HEK293 (cell line): ENCODE results near the gene DCAF6.

Experiments used
- CTCF ChIA-PET: fragments of 350-600 bp; formaldehyde crosslinking; extraction: SDS; loops from one replicate; lab custom pipeline; 2021; ENCODE audit warnings: antibody characterized with exemption; lab: Yijun Ruan, JAX
- POLR2A ChIA-PET: fragments of 300-600 bp; formaldehyde crosslinking; extraction: SDS; loops from one replicate; lab custom pipeline; 2020; ENCODE audit warnings: antibody characterized with exemption, inconsistent platforms; lab: Yijun Ruan, JAX
- H3K27ac ChIP-seq: fragments of 200-500 bp; sonication (Bioruptor generic); 2 replicates; pipeline ENCODE4 v1.5.1; 2014; ENCODE audit warnings: low read depth, low read length, control low read depth, inconsistent platforms; ENCODE audit errors: extremely low read depth
- H3K36me3 ChIP-seq, 2 experiments: fragments of 200-500 bp in 1 of 2; sonication (Bioruptor generic) in 1 of 2; 1 replicate in 1 of 2; 2 replicates in 1 of 2; pipeline ENCODE4 v1.5.1; 2014 to 2017; ENCODE audit warnings: inconsistent platforms in 2 of 2, low read length in 2 of 2; ENCODE audit not compliant: control insufficient read depth in 2 of 2, insufficient read depth in 1 of 2
- H3K4me1 ChIP-seq: fragments of 200-500 bp; sonication (Bioruptor generic); 2 replicates; pipeline ENCODE4 v1.5.1; 2014; ENCODE audit warnings: mild to moderate bottlenecking, low read length, inconsistent platforms; ENCODE audit not compliant: control insufficient read depth, insufficient read depth
- H3K4me3 ChIP-seq: 2 replicates; pipeline ENCODE4 v1.5.1; 2011; ENCODE audit warnings: low read depth, mild to moderate bottlenecking, control low read depth, low read length, moderate library complexity
- H3K9me3 ChIP-seq: fragments of 200-500 bp; sonication (Bioruptor generic); 2 replicates; pipeline ENCODE4 v1.5.1; 2014; ENCODE audit warnings: low read depth, low read length, inconsistent platforms; ENCODE audit not compliant: control insufficient read depth, insufficient read depth
- BCL11A ChIP-seq: fragments of 450-650 bp; formaldehyde crosslinking; IDR thresholded peaks from 2 replicates; pipeline ENCODE4 v1.5.1; 2016; ENCODE audit warnings: low read depth, missing biosample characterization, missing genetic modification characterization
- GLIS1 ChIP-seq: fragments of 450-650 bp; formaldehyde crosslinking; IDR thresholded peaks from 2 replicates; pipeline ENCODE4 v1.5.1; 2016; ENCODE audit warnings: missing biosample characterization, missing genetic modification characterization
- PRDM1 ChIP-seq: fragments of 450-650 bp; formaldehyde crosslinking; IDR thresholded peaks from 2 replicates; pipeline ENCODE4; 2016; ENCODE audit warnings: missing biosample characterization, missing genetic modification characterization
- PRDM10 ChIP-seq: fragments of 450-650 bp; formaldehyde crosslinking; IDR thresholded peaks from 2 replicates; pipeline ENCODE4 v1.5.1; 2016; ENCODE audit warnings: missing biosample characterization, missing genetic modification characterization
- RBAK ChIP-seq: fragments of 450-650 bp; formaldehyde crosslinking; IDR thresholded peaks from 2 replicates; pipeline ENCODE4 v1.5.1; 2016; ENCODE audit warnings: missing biosample characterization, missing genetic modification characterization
- SCRT1 ChIP-seq: fragments of 450-650 bp; formaldehyde crosslinking; IDR thresholded peaks from 2 replicates; pipeline ENCODE4 v1.5.1; 2016; ENCODE audit warnings: missing biosample characterization, missing genetic modification characterization, borderline replicate concordance
- SP7 ChIP-seq: fragments of 450-650 bp; formaldehyde crosslinking; IDR thresholded peaks from 2 replicates; pipeline ENCODE4 v1.5.1; 2016; ENCODE audit warnings: missing biosample characterization, missing genetic modification characterization
- TRIM28 ChIP-seq: IDR thresholded peaks from 2 replicates; pipeline ENCODE4 v1.6.1; 2011; ENCODE audit warnings: low read length, control low read depth, borderline replicate concordance
- WT1 ChIP-seq: fragments of 450-650 bp; formaldehyde crosslinking; IDR thresholded peaks from 2 replicates; pipeline ENCODE4 v1.5.1; 2016; ENCODE audit warnings: missing biosample characterization, missing genetic modification characterization
- ZBTB21 ChIP-seq: fragments of 450-650 bp; formaldehyde crosslinking; IDR thresholded peaks from 2 replicates; pipeline ENCODE4 v1.5.1; 2017; ENCODE audit warnings: missing biosample characterization, missing genetic modification characterization
- ZBTB26 ChIP-seq: fragments of 450-650 bp; formaldehyde crosslinking; optimal IDR thresholded peaks from 2 replicates; pipeline ENCODE3; 2016; ENCODE audit warnings: missing biosample characterization, mild to moderate bottlenecking, missing genetic modification characterization
- ZNF146 ChIP-seq: fragments of 450-650 bp; formaldehyde crosslinking; IDR thresholded peaks from 2 replicates; pipeline ENCODE4 v1.5.1; 2016; ENCODE audit warnings: missing biosample characterization, missing genetic modification characterization
- ZNF148 ChIP-seq: fragments of 450-650 bp; formaldehyde crosslinking; IDR thresholded peaks from 2 replicates; pipeline ENCODE4 v1.5.0; 2017; ENCODE audit warnings: missing biosample characterization, missing genetic modification characterization, borderline replicate concordance
- ZNF174 ChIP-seq: fragments of 450-650 bp; formaldehyde crosslinking; IDR thresholded peaks from 2 replicates; pipeline ENCODE4 v1.5.0; 2017; ENCODE audit warnings: missing biosample characterization, mild to moderate bottlenecking, missing genetic modification characterization
- ZNF211 ChIP-seq: fragments of 450-650 bp; formaldehyde crosslinking; IDR thresholded peaks from 2 replicates; pipeline ENCODE4 v1.5.1; 2016; ENCODE audit warnings: low read depth, missing biosample characterization, missing genetic modification characterization
- ZNF23 ChIP-seq: fragments of 450-650 bp; formaldehyde crosslinking; IDR thresholded peaks from 2 replicates; pipeline ENCODE4 v1.5.1; 2016; ENCODE audit warnings: missing biosample characterization, missing genetic modification characterization, borderline replicate concordance
- ZNF24 ChIP-seq: fragments of 450-650 bp; formaldehyde crosslinking; IDR thresholded peaks from 2 replicates; pipeline ENCODE4 v1.5.1; 2016; ENCODE audit warnings: missing biosample characterization, missing genetic modification characterization
- ZNF37A ChIP-seq: fragments of 450-650 bp; IDR thresholded peaks from 2 replicates; pipeline ENCODE4 v1.5.1; 2018; ENCODE audit warnings: missing biosample characterization, missing genetic modification characterization
- ZNF391 ChIP-seq: fragments of 450-650 bp; formaldehyde crosslinking; IDR thresholded peaks from 2 replicates; pipeline ENCODE4 v1.5.1; 2016; ENCODE audit warnings: low read depth, missing biosample characterization, missing genetic modification characterization, borderline replicate concordance
- ZNF404 ChIP-seq: fragments of 450-650 bp; formaldehyde crosslinking; IDR thresholded peaks from 2 replicates; pipeline ENCODE4 v1.5.1; 2017; ENCODE audit warnings: missing biosample characterization, missing genetic modification characterization
- ZNF449 ChIP-seq: fragments of 450-650 bp; formaldehyde crosslinking; IDR thresholded peaks from 2 replicates; pipeline ENCODE4 v1.5.1; 2017; ENCODE audit warnings: missing biosample characterization, mild to moderate bottlenecking, missing genetic modification characterization, moderate library complexity
- ZNF530 ChIP-seq: fragments of 450-650 bp; formaldehyde crosslinking; IDR thresholded peaks from 2 replicates; pipeline ENCODE4 v1.5.1; 2016; ENCODE audit warnings: low read depth, missing biosample characterization, missing genetic modification characterization
- ZNF580 ChIP-seq: fragments of 450-650 bp; formaldehyde crosslinking; IDR thresholded peaks from 2 replicates; pipeline ENCODE4 v1.5.1; 2016; ENCODE audit warnings: missing biosample characterization, missing genetic modification characterization
- ZNF621 ChIP-seq: fragments of 450-650 bp; formaldehyde crosslinking; IDR thresholded peaks from 2 replicates; pipeline ENCODE4 v1.5.1; 2017; ENCODE audit warnings: missing biosample characterization, missing genetic modification characterization
- ZNF677 ChIP-seq: fragments of 450-650 bp; IDR thresholded peaks from 2 replicates; pipeline ENCODE4 v1.5.0; 2018; ENCODE audit warnings: missing biosample characterization, mild to moderate bottlenecking, missing genetic modification characterization, moderate library complexity

DCAF6 gene

GRCh38 chr1:167936068-167936929 lies at the start of gene DCAF6:
TSS of gene DCAF6 (plus strand) at chr1:167936683. CDS start at chr1:167936912, 229 bp downstream.
- ChIA-PET POLR2A (interaction anchor here (0.5 to 3.4 kb wide), 21 partner anchors 8 to 336 kb away, joined by 3 to 37 read pairs (median 4); partner anchors contain the start of gene ADCY10), CTCF (interaction anchor here (0.9 to 4.4 kb wide), 4 partner anchors 14 to 150 kb away, joined by 3 to 25 read pairs (median 8); no protein-coding TSS in a partner anchor)
- Histone ChIP-seq H3K27ac (peak within 1 kb of the TSS; percentile 88), H3K36me3 (no peaks in the 10 kb centered on the region), H3K4me3 (peak within 1 kb of the TSS; percentile 92), H3K4me1 (no peaks in the 10 kb centered on the region; the same call in 1 of the 2 replicates), H3K9me3 (no peaks in the 10 kb centered on the region)
- TF ChIP-seq ZNF449 (tag by site-specific recombination) (no peak), ZBTB26 (peak; percentile 78), ZNF677 (no peak), ZNF530 (tag by site-specific recombination) (no peak), ZNF391 (tag by site-specific recombination) (peak; percentile 44; the same call in 1 of the 2 replicates), ZNF148 (no peak), WT1 (peak; percentile 49; the same call in 1 of the 2 replicates), ZNF146 (tag by site-specific recombination) (no peak), RBAK (tag by site-specific recombination) (no peak), ZNF404 (tag by site-specific recombination) (no peak), ZBTB21 (tag by site-specific recombination) (peak; percentile 45; the same call in 1 of the 2 replicates), BCL11A (tag by site-specific recombination) (no peak), ZNF24 (0 out of 2 replicates have a peak, but pooled peaks have one; percentile 73), TRIM28 (peak; percentile 79), ZNF621 (tag by site-specific recombination) (no peak), PRDM10 (tag by site-specific recombination) (peak; percentile 88), ZNF580 (tag by site-specific recombination) (peak; percentile 100), ZNF37A (tag by site-specific recombination) (no peak), PRDM1 (peak; percentile 84), SCRT1 (tag by site-specific recombination) (peak; percentile 95), ZNF211 (tag by site-specific recombination) (no peak), ZNF23 (tag by site-specific recombination) (no peak), SP7 (tag by site-specific recombination) (peak; percentile 54), ZNF174 (tag by site-specific recombination) (no peak), GLIS1 (tag by site-specific recombination) (no peak; the same call in 1 of the 2 replicates)
